SK-N-MC (cell line): Measurements from ENCODE around the gene NWD2.

Experiments used
- EZH2 ChIP-seq: fragments of 200-600 bp; sonication (generic); IDR thresholded peaks from one replicate; pipeline ENCODE4 v1.6.1; 2017; ENCODE audit warnings: antibody characterized with exemption
- FOXP2 ChIP-seq: optimal IDR thresholded peaks from 2 replicates; pipeline ENCODE3; 2011; ENCODE audit warnings: mild to moderate bottlenecking, moderate library complexity; ENCODE audit not compliant: insufficient read depth; ENCODE audit errors: extremely low read length, control extremely low read depth
- POLR2AphosphoS5 ChIP-seq: IDR thresholded peaks from 2 replicates; pipeline ENCODE4 v1.6.1; 2012; ENCODE audit warnings: mild to moderate bottlenecking, low read depth, low read length, borderline replicate concordance

- no peak for TF ChIP-seq POLR2AphosphoS5
- TF ChIP-seq EZH2 = no peak
- no peak for TF ChIP-seq FOXP2
Observed at GRCh38 chr4:37304612-37305011, 60.1 kb downstream of the NWD2 start.
